ENCODE measurements around the gene COL28A1. TPM values are rescaled to one million over a fixed set of nuclear protein-coding genes. Genes with fewer than 3 reads are reported as not detected.

Gene COL28A1
- total and polyA plus RNA-seq, 2 experiments from 2014 or later, result 0.31 to 0.70 TPM

DNA sequence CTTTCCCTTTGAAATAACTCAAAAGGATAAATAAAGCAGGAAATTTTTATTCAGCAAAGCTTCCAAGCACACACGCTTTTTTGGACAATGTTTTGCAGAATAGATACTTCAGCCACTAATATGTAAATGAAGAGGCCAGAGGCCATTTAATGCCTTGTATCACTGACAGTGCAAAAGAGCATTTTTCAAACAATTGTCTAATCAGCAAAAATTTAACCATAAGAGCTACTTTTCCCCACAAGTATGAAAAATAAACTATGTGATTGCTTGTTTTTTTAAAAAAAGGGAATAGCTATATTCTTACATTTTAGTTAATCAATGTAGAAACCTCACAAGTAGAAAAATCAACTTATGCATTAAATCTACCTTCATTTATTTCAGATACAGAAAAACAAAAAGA, 99.7 kb downstream of the COL28A1 start:
- DNase-seq (ENCODE audit: low spot score), result no peak
- Histone ChIP-seq H3K4me1 (ENCODE audit: insufficient read depth) (peaks cover 36% of the 10 kb centered on the region), H2AFZ (no peak overlapping the region), H3K79me2 (replicated peaks; ENCODE audit: insufficient read depth) (no peaks in the 10 kb centered on the region), H3K9me2 (ENCODE audit: insufficient read depth) (no peaks in the 10 kb centered on the region; the same call in 1 of the 2 replicates), H4K20me1 (replicated peaks; ENCODE audit: insufficient read depth) (no peaks in the 10 kb centered on the region), H3K27ac (ENCODE audit: low read depth) (no peak overlapping the region), H3K4me3 (no peak overlapping the region), H3K4me2 (no peak overlapping the region), H3F3A (replicated peaks; ENCODE audit: low read depth) (no peaks in the 10 kb centered on the region), H3K36me3 (ENCODE audit: insufficient read depth) (no peaks in the 10 kb centered on the region), H3K27me3 (ENCODE audit: insufficient read depth) (no peaks in the 10 kb centered on the region)
- Mint-ChIP-seq H3K4me3 (no peak overlapping the region), H3K27me3 (ENCODE audit: insufficient read depth, low read depth, poor library complexity) (no peaks in the 10 kb centered on the region), H3K36me3 (ENCODE audit: low read depth) (peaks cover 4% of the 10 kb centered on the region; the same call in 1 of the 3 replicates), H3K9me3 (no peaks in the 10 kb centered on the region), H3K4me1 (peaks cover 36% of the 10 kb centered on the region), H3K27ac (no peak overlapping the region)
- TF ChIP-seq ZNF114 (CRISPR knock-in tag; IDR thresholded peaks at IDR 0.05), result no peak
- TF ChIP-seq, protein P1, sequence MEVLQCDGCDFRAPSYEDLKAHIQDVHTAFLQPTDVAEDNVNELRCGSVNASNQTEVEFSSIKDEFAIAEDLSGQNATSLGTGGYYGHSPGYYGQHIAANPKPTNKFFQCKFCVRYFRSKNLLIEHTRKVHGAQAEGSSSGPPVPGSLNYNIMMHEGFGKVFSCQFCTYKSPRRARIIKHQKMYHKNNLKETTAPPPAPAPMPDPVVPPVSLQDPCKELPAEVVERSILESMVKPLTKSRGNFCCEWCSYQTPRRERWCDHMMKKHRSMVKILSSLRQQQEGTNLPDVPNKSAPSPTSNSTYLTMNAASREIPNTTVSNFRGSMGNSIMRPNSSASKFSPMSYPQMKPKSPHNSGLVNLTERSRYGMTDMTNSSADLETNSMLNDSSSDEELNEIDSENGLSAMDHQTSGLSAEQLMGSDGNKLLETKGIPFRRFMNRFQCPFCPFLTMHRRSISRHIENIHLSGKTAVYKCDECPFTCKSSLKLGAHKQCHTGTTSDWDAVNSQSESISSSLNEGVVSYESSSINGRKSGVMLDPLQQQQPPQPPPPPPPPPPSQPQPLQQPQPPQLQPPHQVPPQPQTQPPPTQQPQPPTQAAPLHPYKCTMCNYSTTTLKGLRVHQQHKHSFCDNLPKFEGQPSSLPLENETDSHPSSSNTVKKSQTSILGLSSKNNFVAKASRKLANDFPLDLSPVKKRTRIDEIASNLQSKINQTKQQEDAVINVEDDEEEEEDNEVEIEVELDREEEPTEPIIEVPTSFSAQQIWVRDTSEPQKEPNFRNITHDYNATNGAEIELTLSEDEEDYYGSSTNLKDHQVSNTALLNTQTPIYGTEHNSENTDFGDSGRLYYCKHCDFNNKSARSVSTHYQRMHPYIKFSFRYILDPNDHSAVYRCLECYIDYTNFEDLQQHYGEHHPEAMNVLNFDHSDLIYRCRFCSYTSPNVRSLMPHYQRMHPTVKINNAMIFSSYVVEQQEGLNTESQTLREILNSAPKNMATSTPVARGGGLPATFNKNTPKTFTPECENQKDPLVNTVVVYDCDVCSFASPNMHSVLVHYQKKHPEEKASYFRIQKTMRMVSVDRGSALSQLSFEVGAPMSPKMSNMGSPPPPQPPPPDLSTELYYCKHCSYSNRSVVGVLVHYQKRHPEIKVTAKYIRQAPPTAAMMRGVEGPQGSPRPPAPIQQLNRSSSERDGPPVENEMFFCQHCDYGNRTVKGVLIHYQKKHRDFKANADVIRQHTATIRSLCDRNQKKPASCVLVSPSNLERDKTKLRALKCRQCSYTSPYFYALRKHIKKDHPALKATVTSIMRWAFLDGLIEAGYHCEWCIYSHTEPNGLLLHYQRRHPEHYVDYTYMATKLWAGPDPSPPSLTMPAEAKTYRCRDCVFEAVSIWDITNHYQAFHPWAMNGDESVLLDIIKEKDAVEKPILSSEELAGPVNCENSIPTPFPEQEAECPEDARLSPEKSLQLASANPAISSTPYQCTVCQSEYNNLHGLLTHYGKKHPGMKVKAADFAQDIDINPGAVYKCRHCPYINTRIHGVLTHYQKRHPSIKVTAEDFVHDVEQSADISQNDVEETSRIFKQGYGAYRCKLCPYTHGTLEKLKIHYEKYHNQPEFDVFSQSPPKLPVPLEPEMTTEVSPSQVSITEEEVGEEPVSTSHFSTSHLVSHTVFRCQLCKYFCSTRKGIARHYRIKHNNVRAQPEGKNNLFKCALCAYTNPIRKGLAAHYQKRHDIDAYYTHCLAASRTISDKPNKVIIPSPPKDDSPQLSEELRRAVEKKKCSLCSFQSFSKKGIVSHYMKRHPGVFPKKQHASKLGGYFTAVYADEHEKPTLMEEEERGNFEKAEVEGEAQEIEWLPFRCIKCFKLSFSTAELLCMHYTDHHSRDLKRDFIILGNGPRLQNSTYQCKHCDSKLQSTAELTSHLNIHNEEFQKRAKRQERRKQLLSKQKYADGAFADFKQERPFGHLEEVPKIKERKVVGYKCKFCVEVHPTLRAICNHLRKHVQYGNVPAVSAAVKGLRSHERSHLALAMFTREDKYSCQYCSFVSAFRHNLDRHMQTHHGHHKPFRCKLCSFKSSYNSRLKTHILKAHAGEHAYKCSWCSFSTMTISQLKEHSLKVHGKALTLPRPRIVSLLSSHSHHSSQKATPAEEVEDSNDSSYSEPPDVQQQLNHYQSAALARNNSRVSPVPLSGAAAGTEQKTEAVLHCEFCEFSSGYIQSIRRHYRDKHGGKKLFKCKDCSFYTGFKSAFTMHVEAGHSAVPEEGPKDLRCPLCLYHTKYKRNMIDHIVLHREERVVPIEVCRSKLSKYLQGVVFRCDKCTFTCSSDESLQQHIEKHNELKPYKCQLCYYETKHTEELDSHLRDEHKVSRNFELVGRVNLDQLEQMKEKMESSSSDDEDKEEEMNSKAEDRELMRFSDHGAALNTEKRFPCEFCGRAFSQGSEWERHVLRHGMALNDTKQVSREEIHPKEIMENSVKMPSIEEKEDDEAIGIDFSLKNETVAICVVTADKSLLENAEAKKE (CRISPR knock-in tag; IDR thresholded peaks at IDR 0.05), result no peak
- TF ChIP-seq POLR2AphosphoS5 (IDR thresholded peaks at IDR 0.05; ENCODE audit: low read depth), result no peak
- TF ChIP-seq, protein P2, sequence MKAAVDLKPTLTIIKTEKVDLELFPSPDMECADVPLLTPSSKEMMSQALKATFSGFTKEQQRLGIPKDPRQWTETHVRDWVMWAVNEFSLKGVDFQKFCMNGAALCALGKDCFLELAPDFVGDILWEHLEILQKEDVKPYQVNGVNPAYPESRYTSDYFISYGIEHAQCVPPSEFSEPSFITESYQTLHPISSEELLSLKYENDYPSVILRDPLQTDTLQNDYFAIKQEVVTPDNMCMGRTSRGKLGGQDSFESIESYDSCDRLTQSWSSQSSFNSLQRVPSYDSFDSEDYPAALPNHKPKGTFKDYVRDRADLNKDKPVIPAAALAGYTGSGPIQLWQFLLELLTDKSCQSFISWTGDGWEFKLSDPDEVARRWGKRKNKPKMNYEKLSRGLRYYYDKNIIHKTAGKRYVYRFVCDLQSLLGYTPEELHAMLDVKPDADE (IDR thresholded peaks at IDR 0.05), result no peak
- no peak for TF ChIP-seq ZNF331 (CRISPR knock-in tag; IDR thresholded peaks at IDR 0.05; ENCODE audit: low read depth)
- TF ChIP-seq CREB1 (CRISPR knock-in tag; IDR thresholded peaks at IDR 0.05; ENCODE audit: low read depth), result no peak
- TF ChIP-seq JUNB (IDR thresholded peaks at IDR 0.05; ENCODE audit: unreplicated experiment), result no peak
- TF ChIP-seq, protein P3, sequence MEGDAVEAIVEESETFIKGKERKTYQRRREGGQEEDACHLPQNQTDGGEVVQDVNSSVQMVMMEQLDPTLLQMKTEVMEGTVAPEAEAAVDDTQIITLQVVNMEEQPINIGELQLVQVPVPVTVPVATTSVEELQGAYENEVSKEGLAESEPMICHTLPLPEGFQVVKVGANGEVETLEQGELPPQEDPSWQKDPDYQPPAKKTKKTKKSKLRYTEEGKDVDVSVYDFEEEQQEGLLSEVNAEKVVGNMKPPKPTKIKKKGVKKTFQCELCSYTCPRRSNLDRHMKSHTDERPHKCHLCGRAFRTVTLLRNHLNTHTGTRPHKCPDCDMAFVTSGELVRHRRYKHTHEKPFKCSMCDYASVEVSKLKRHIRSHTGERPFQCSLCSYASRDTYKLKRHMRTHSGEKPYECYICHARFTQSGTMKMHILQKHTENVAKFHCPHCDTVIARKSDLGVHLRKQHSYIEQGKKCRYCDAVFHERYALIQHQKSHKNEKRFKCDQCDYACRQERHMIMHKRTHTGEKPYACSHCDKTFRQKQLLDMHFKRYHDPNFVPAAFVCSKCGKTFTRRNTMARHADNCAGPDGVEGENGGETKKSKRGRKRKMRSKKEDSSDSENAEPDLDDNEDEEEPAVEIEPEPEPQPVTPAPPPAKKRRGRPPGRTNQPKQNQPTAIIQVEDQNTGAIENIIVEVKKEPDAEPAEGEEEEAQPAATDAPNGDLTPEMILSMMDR (conservative IDR thresholded peaks at IDR 0.05; ENCODE audit: low read depth in 2 of 2), result no peak
- no peak for TF ChIP-seq EZH2 (IDR thresholded peaks at IDR 0.05; ENCODE audit: low read depth, unreplicated experiment)
- TF ChIP-seq STAT1 (IDR thresholded peaks at IDR 0.05; ENCODE audit: unreplicated experiment), result no peak
- no peak for TF ChIP-seq NANOG (IDR thresholded peaks at IDR 0.05; ENCODE audit: borderline replicate concordance)
- TF ChIP-seq EZH2phosphoT487 (IDR thresholded peaks at IDR 0.05; ENCODE audit: unreplicated experiment), result no peak
- TF ChIP-seq, protein P4, sequence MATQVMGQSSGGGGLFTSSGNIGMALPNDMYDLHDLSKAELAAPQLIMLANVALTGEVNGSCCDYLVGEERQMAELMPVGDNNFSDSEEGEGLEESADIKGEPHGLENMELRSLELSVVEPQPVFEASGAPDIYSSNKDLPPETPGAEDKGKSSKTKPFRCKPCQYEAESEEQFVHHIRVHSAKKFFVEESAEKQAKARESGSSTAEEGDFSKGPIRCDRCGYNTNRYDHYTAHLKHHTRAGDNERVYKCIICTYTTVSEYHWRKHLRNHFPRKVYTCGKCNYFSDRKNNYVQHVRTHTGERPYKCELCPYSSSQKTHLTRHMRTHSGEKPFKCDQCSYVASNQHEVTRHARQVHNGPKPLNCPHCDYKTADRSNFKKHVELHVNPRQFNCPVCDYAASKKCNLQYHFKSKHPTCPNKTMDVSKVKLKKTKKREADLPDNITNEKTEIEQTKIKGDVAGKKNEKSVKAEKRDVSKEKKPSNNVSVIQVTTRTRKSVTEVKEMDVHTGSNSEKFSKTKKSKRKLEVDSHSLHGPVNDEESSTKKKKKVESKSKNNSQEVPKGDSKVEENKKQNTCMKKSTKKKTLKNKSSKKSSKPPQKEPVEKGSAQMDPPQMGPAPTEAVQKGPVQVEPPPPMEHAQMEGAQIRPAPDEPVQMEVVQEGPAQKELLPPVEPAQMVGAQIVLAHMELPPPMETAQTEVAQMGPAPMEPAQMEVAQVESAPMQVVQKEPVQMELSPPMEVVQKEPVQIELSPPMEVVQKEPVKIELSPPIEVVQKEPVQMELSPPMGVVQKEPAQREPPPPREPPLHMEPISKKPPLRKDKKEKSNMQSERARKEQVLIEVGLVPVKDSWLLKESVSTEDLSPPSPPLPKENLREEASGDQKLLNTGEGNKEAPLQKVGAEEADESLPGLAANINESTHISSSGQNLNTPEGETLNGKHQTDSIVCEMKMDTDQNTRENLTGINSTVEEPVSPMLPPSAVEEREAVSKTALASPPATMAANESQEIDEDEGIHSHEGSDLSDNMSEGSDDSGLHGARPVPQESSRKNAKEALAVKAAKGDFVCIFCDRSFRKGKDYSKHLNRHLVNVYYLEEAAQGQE (IDR thresholded peaks at IDR 0.05; ENCODE audit: unreplicated experiment), result no peak
- no peak for ATAC-seq
